HCT116 (cell line): Measurements from ENCODE around the gene ZSWIM9.

ENCODE experiments used
- CEBPB ChIP-seq: IDR thresholded peaks from 2 replicates; pipeline ENCODE4 v1.6.1; 2012; ENCODE audit warnings: low read depth
- EGR1 ChIP-seq: IDR thresholded peaks from 2 replicates; pipeline ENCODE4 v1.6.1; 2012; ENCODE audit warnings: low read depth
- ELF1 ChIP-seq: IDR thresholded peaks from 2 replicates; pipeline ENCODE4 v1.6.1; 2012; ENCODE audit warnings: low read depth, borderline replicate concordance
- JUND ChIP-seq: IDR thresholded peaks from 2 replicates; pipeline ENCODE4 v1.6.1; 2012
- MAX ChIP-seq: IDR thresholded peaks from 2 replicates; pipeline ENCODE4 v1.6.1; 2012
- POLR2A ChIP-seq: IDR thresholded peaks from 2 replicates; pipeline ENCODE4 v1.7.0; 2011; ENCODE audit warnings: borderline replicate concordance; ENCODE audit not compliant: insufficient read depth, insufficient read length; ENCODE audit errors: extremely low read depth
- POLR2AphosphoS5 ChIP-seq: IDR thresholded peaks from 2 replicates; pipeline ENCODE4 v1.6.1; 2011; ENCODE audit warnings: mild to moderate bottlenecking, low read depth, low read length, moderate library complexity
- SP1 ChIP-seq: IDR thresholded peaks from 2 replicates; pipeline ENCODE4 v1.6.1; 2012; ENCODE audit warnings: low read depth
- YY1 ChIP-seq: IDR thresholded peaks from 2 replicates; pipeline ENCODE4 v1.6.1; 2011; ENCODE audit warnings: low read length, low read depth, moderate library complexity, mild to moderate bottlenecking; ENCODE audit not compliant: insufficient replicate concordance; ENCODE audit errors: extremely low read depth
- TF ChIP-seq, protein P1 (sequence below), 3 experiments: fragments of 200-600 bp in 1 of 3; sonication (generic) in 1 of 3; IDR thresholded peaks in 2 of 3; conservative IDR thresholded peaks in 1 of 3; 2 replicates each; pipeline ENCODE4 v1.5.1; 2012 to 2017; ENCODE audit warnings: low read depth in 2 of 3, low read length in 2 of 3, antibody characterized with exemption in 1 of 3, borderline replicate concordance in 1 of 3, control low read depth in 1 of 3, mild to moderate bottlenecking in 1 of 3, mixed read lengths in 1 of 3, mixed run types in 1 of 3, moderate library complexity in 1 of 3; ENCODE audit not compliant: insufficient read depth in 1 of 3
- TF ChIP-seq, protein P2 (sequence below): IDR thresholded peaks from 2 replicates; pipeline ENCODE4 v1.6.1; 2012

- TF ChIP-seq, protein P1, sequence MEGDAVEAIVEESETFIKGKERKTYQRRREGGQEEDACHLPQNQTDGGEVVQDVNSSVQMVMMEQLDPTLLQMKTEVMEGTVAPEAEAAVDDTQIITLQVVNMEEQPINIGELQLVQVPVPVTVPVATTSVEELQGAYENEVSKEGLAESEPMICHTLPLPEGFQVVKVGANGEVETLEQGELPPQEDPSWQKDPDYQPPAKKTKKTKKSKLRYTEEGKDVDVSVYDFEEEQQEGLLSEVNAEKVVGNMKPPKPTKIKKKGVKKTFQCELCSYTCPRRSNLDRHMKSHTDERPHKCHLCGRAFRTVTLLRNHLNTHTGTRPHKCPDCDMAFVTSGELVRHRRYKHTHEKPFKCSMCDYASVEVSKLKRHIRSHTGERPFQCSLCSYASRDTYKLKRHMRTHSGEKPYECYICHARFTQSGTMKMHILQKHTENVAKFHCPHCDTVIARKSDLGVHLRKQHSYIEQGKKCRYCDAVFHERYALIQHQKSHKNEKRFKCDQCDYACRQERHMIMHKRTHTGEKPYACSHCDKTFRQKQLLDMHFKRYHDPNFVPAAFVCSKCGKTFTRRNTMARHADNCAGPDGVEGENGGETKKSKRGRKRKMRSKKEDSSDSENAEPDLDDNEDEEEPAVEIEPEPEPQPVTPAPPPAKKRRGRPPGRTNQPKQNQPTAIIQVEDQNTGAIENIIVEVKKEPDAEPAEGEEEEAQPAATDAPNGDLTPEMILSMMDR (IDR thresholded peaks at IDR 0.05 in 2 of 3, conservative IDR thresholded peaks at IDR 0.05 in 1 of 3; ENCODE audit: borderline replicate concordance in 1 of 3, insufficient read depth in 1 of 3, low read depth in 2 of 3, low read length in 2 of 3), result no peak
- TF ChIP-seq POLR2AphosphoS5 (no peak), CEBPB (no peak), EGR1 (no peak), YY1 (no peak), SP1 (no peak), MAX (no peak), JUND (no peak), POLR2A (no peak), ELF1 (no peak)
- TF ChIP-seq, protein P2, sequence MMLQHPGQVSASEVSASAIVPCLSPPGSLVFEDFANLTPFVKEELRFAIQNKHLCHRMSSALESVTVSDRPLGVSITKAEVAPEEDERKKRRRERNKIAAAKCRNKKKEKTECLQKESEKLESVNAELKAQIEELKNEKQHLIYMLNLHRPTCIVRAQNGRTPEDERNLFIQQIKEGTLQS, result no peak
These were observed 21.1 kb upstream of the ZSWIM9 start for GRCh38 chr19:48149430-48149829.
